HG02852 (cell line): ENCODE data around the gene C1QTNF5.
A peak's percentile ranks its signal among the peaks of the same experiment; 100 is the strongest.

Source experiments
- ATAC-seq: cut with Tn5 transposase; IDR thresholded peaks from one replicate; pipeline ENCODE4 v1.9.1; 2021; ENCODE audit warnings: mild to moderate bottlenecking, moderate library complexity; ENCODE audit not compliant: unreplicated experiment

Gene C1QTNF5

DNA sequence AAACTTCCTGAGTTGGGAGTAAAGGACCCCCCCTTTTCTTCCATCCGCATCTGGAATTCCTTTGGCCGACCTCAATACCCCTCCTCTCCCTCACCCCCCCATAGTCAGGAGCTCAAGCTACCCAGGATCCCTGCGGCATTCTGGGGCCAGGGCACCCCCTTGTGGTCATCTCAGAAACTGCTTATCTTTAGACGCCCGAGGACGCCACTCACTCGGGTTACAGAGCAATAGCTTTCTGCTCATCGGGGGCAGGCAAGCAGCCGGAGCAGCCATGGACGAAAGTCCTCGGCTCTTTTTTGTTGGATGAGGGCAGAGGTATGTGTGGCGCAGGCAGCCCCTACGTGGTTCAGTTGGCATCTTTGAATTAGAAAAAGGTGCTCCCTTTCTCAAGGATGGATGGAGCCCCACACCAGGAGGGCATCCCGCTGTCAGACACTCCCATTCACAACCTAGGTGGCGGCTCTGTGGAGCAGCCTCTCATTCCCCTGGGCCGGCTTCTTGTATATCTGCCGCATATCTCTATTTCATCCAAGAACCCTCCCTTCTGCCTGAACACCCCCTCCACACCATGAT lies 2.3 kb downstream of the C1QTNF5 start:
- no peak for ATAC-seq

DNA sequence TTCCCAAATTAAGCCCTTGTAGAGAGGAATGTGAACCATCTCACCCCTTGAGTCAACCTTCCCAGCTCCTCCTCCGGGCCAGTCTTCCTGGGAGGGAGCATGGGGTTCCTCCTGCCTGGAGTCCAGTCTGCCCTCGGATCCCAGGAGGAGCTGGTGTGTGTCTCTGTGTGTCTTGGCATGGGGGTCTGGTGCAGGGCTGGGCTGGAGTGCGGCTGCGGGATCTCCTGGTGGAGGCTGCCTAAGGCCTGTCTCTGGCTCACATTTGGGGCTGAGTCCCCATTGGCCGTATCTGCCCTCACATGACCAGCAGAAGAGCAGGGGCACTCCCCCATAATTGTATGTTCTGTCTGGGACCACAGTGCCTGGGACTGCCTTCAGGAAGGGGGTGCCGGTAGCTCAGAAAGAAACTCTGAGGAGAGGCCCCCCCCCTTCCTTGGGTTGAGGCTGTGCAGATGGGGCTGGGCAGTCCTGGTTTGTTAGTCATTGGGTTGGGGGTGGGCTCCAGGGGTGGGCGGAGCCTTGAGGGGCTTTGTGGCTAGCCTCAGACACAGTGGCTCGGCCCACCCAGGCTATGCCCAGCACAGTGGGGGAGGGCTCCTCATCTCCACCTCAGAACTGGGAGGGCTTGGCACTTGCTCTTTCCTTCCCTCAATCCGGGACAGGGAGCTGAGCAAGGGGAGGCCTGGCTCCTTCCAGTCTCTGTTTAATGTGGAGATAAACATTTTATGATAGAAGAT lies 2.9 kb downstream of the C1QTNF5 start:
- no peak for ATAC-seq

GRCh38 chr11:119336744-119337469 lies 3.8 kb downstream of the C1QTNF5 start:
- ATAC-seq, result no peak

GRCh38 chr11:119335655-119336543 lies 4.8 kb downstream of the C1QTNF5 start:
- no peak for ATAC-seq

DNA sequence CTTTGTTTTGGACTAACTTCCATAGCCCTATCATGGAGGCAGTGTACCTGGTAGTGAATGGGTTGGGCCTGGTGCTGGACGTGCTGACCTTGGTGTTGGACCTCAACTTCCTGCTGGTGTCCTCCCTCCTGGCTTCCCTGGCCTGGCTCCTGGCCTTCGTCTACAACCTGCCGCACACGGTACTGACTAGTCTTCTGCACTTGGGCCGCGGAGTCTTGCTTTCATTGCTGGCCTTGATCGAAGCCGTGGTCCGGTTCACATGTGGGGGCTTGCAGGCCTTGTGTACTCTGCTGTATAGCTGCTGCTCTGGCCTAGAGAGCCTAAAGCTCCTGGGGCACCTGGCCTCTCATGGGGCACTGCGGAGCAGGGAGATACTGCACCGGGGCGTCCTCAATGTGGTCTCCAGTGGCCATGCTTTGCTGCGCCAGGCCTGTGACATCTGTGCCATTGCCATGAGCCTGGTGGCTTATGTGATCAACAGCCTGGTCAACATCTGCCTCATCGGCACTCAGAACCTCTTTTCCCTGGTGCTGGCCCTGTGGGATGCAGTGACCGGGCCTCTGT lies 5.5 kb downstream of the C1QTNF5 start:
- no peak for ATAC-seq

GRCh38 chr11:119334174-119334930 lies 6.3 kb downstream of the C1QTNF5 start, which contains the start of gene RNF26:
Gene RNF26, plus strand, starts transcription at chr11:119334527. Its CDS starts 596 bp downstream, at chr11:119335123.
- peak; percentile 91 for ATAC-seq

DNA sequence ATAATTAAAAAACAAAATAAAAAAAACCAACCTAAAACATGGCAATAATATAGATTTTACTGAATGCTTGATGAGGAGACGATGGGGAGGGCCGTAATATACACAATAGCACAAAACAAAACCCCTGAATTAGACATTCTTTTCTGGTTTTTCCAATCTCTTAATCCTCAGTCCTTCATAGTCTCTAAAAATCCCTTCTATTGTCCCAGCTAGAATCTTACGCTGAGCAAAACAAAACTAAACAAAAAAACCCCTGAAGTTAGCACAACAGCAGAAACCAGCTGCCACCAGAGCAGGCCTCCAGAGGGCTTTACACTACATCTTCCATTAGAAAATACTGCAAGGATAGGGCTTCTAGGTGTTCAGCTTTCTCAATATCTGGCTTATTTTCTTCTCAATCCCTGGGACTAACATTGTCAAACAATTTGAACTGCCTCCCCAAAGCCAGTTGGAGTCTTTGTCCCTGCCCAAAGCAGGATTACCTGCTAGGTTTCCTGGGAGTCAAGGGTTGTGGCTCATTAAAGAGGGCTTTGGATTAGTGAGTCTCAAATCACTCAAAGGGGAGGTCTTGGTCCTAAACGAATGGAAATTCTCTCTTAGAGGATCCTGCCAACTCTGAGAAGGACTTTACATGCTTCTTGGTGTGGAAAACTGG lies 8.4 kb downstream of the C1QTNF5 start:
- ATAC-seq, result no peak

- no peak for ATAC-seq
These were observed 10.4 kb downstream of the C1QTNF5 start for GRCh38 chr11:119330237-119330636.

DNA sequence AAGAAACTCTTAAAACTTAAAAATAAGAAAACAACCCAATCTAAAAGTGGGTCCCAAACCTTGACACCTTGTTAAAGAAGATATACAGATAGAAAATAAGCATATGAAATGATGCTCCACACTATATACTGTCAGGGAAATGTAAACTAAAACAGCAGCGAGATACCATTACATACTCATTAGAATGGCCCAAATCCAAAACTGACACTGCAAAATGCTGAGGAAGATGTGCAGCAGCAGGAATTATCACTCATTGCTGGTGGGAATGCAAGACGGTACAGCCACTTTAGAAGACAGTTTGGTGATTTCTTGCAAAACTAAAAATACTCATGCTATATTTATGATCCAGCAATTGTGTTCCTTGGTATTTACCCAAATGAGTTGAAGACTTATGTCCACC lies 11.4 kb downstream of the C1QTNF5 start:
- ATAC-seq, result no peak

- ATAC-seq, result no peak
These were observed 16.5 kb downstream of the C1QTNF5 start for GRCh38 chr11:119324189-119324588.

GRCh38 chr11:119323532-119324033 lies 17.1 kb downstream of the C1QTNF5 start:
- ATAC-seq, result no peak

DNA sequence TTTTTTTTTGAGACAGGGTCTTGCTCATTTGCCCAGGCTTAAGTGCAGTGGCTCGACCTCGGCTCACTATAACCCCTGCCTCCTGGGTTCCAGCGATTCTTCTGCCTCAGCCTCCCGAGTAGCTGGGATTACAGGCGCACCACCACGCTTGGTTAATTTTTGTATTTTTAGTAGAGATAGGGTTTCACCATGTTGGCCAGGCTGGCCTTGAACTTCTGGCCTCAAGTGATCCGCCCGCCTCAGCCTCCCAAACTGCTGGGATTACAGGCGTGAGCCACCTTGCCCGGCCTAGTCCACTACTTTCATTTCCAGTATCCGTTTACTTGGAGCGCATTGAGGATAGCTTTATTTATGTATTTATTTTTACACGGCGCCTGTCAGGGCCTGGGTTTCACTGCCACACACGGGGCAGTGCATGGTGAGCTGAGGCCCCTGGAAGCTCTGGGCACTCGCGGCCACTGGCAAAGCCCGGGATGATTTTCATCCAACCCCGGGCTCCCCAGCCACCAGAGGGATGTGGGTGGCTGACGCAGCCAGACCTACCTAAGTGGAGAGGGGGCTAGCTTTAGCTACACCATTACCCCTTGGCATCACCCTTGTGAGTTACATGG lies 17.7 kb downstream of the C1QTNF5 start:
- ATAC-seq, result no peak

DNA sequence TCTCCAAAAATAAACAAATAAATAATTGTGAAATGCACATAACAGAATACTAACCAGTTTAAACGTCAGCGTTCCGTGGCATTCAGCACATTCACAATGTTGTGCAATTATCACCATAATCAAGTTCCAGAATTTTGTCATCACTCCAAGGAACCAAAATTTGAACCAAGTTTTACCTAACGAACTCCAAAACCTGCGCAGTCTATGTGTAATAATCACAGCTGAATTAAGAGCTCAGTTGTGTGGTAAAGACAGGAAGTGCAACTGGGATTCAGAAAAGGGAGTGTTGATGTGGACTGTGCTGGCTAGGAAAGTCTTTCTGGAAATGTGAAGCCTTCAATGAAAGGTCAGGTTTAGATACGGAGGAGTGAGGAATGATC lies 18.3 kb downstream of the C1QTNF5 start:
- no peak for ATAC-seq

- peak; percentile 54 for ATAC-seq
These were observed 19.7 kb downstream of the C1QTNF5 start for GRCh38 chr11:119320776-119321524.

DNA sequence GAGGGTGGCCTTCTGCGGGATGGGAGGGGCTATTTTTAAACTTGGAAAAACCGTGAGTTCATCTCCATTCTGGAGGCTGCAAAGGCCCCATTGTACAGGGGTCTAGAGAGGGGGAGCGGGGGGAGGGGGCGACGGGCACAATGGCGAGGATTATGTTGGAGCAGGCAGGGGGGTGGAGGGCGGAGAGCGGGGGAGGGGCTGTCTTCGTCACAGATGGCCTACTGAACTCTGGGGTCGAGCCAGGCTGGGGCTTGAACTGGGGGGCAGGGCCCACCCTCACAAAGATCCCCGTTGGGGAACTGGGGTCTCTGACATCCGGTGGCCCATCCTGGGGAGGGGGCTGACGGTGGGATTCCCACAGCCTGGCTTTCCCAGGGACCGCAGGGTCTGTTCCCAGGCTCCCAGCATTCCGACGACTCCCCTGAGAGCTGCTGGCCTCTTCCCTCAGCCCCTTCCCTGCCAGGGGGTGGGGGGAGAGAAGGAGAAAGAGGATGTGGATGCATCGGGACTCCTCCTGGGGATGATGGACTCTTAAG lies 20.4 kb downstream of the C1QTNF5 start:
- ATAC-seq, result no peak

DNA sequence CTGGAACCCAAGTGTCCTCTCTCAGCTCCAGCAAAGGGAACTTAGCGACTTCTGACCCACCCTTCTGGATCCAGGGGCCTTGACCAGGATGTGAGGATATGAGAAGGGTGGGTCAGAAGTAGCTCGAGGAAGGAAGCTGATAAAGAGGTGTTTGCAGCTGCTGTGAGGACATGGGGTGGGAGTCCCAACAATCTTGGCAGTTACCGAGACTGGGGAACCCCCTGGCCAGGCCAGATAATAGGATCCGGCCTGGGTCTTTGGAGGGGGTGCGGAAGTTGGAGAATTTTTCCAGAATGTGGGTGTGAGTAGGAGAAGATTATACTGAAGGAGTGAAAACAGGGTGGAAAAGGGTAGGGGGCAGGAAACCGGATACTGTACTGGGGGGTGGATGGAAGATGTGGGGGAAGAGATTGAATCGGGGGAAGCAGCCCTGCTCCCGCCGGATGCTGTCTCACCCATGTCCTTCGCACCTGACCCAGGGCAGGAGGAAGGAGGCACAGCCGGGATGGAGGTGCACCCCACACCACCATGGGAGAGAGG lies 20.9 kb downstream of the C1QTNF5 start:
- no peak for ATAC-seq

GRCh38 chr11:119319136-119319699 lies 21.5 kb downstream of the C1QTNF5 start:
- no peak for ATAC-seq
